Measurements from ENCODE around the gene KIAA1549. TPM values are rescaled to one million over a fixed set of nuclear protein-coding genes. Genes with fewer than 3 reads are reported as not detected.

KIAA1549 gene
- total RNA-seq, 1 experiment from 2014 or later = 19.9 TPM

- Histone ChIP-seq H3K4me1 (0 out of 2 replicates have a peak, but pooled peaks cover 5% of the 10 kb centered on the region), H3K9me3 (no peaks in the 10 kb centered on the region), H3K36me3 (ENCODE audit: control insufficient read depth, insufficient read depth, low read length) (no peaks in the 10 kb centered on the region; the same call in 1 of the 2 replicates), H3K4me3 (ENCODE audit: low read depth, low read length) (no peak overlapping the region), H3K27me3 (replicated peaks; ENCODE audit: control insufficient read depth, insufficient read depth, low read length) (no peaks in the 10 kb centered on the region)
- no peak for DNase-seq
- Mint-ChIP-seq H3K4me3 (ENCODE audit: unreplicated experiment) (no peak overlapping the region), H3K9me3 (ENCODE audit: unreplicated experiment) (no peaks in the 10 kb centered on the region), H3K36me3 (ENCODE audit: insufficient read depth, unreplicated experiment) (peaks cover 43% of the 10 kb centered on the region), H3K27ac (ENCODE audit: unreplicated experiment) (no peak overlapping the region), H3K27me3 (ENCODE audit: insufficient read depth, unreplicated experiment) (no peaks in the 10 kb centered on the region), H3K4me1 (ENCODE audit: low read depth, unreplicated experiment) (no peaks in the 10 kb centered on the region)
- CTCF ChIA-PET = no interaction called here
- intact Hi-C loops (cut with micrococcal nuclease; ENCODE audit: unreplicated experiment) = no loop called here
- TF ChIP-seq CTCF (IDR thresholded peaks at IDR 0.05; ENCODE audit: insufficient read depth in 1 of 2, low read depth in 1 of 2, low read length in 1 of 2, severe bottlenecking in 1 of 2, unreplicated experiment in 1 of 2) = no peak
- POLR2A ChIA-PET = no interaction called here
- BruUV-seq (replicated peaks) = no TSS peak
Observed at GRCh38 chr7:138871065-138871813, 110.0 kb downstream of the KIAA1549 start.

- Mint-ChIP-seq H3K4me1 (ENCODE audit: low read depth, unreplicated experiment) (no peaks in the 10 kb centered on the region), H3K4me3 (ENCODE audit: unreplicated experiment) (no peak overlapping the region), H3K27ac (ENCODE audit: unreplicated experiment) (no peak overlapping the region), H3K9me3 (ENCODE audit: unreplicated experiment) (no peaks in the 10 kb centered on the region), H3K27me3 (ENCODE audit: insufficient read depth, unreplicated experiment) (no peaks in the 10 kb centered on the region), H3K36me3 (ENCODE audit: insufficient read depth, unreplicated experiment) (peaks cover 33% of the 10 kb centered on the region)
- DNase-seq = no peak
- Histone ChIP-seq H3K4me1 (0 out of 2 replicates have a peak, but pooled peaks cover 5% of the 10 kb centered on the region), H3K27me3 (replicated peaks; ENCODE audit: control insufficient read depth, insufficient read depth, low read length) (no peaks in the 10 kb centered on the region), H3K36me3 (ENCODE audit: control insufficient read depth, insufficient read depth, low read length) (no peaks in the 10 kb centered on the region; the same call in 1 of the 2 replicates), H3K9me3 (no peaks in the 10 kb centered on the region), H3K4me3 (ENCODE audit: low read depth, low read length) (no peak overlapping the region)
- CTCF ChIA-PET = no interaction called here
- intact Hi-C loops (cut with micrococcal nuclease; ENCODE audit: unreplicated experiment) = no loop called here
- TF ChIP-seq CTCF (IDR thresholded peaks at IDR 0.05; ENCODE audit: insufficient read depth in 1 of 2, low read depth in 1 of 2, low read length in 1 of 2, severe bottlenecking in 1 of 2, unreplicated experiment in 1 of 2) = no peak
- POLR2A ChIA-PET = no interaction called here
- BruUV-seq (replicated peaks) = no TSS peak
Observed at GRCh38 chr7:138869353-138869752, 111.8 kb downstream of the KIAA1549 start.

DNA sequence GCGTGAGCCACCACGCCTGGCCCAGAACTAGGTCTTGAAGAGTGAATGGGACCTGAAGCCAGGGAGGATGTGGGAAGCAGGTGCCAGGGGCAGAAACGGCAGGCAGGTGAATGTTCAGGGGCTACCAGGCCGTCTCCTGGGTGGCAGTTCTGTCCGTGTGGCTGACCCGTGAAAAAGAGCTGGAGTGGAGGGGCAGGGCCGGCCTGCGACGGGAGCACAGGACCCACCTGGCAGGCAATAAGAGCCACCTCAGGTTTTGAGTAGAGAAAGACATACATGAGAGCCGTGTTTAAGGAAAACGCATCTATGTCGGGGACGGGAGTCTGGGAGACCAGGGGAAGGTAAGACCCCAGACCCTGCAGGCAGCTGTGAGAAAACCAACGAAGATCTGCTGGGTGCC, 112.5 kb downstream of the KIAA1549 start:
- H3K36me3 Mint-ChIP-seq (ENCODE audit: insufficient read depth, unreplicated experiment) = peaks cover 30% of the 10 kb centered on the region
- CTCF ChIA-PET = no interaction called here
- POLR2A ChIA-PET = no interaction called here

More for the DNA sequence above, 112.5 kb downstream of the KIAA1549 start:
- no peaks in the 10 kb centered on the region; the same call in 1 of the 2 replicates for H3K36me3 ChIP-seq (ENCODE audit: control insufficient read depth, insufficient read depth, low read length)
- H3K27me3 Mint-ChIP-seq (ENCODE audit: insufficient read depth, unreplicated experiment) = no peaks in the 10 kb centered on the region
- no peak overlapping the region for H3K27ac Mint-ChIP-seq (ENCODE audit: unreplicated experiment)
- H3K9me3 ChIP-seq = no peaks in the 10 kb centered on the region
- no peak overlapping the region for H3K4me3 ChIP-seq (ENCODE audit: low read depth, low read length)
- 0 out of 2 replicates have a peak, but pooled peaks cover 5% of the 10 kb centered on the region for H3K4me1 ChIP-seq
- intact Hi-C loops (cut with micrococcal nuclease; ENCODE audit: unreplicated experiment) = no loop called here
- no peak overlapping the region for H3K4me3 Mint-ChIP-seq (ENCODE audit: unreplicated experiment)
- no peaks in the 10 kb centered on the region for H3K4me1 Mint-ChIP-seq (ENCODE audit: low read depth, unreplicated experiment)
- no TSS peak for BruUV-seq (replicated peaks)
- no peaks in the 10 kb centered on the region for H3K27me3 ChIP-seq (replicated peaks; ENCODE audit: control insufficient read depth, insufficient read depth, low read length)
- no peaks in the 10 kb centered on the region for H3K9me3 Mint-ChIP-seq (ENCODE audit: unreplicated experiment)
- no peak for DNase-seq
- no peak for TF ChIP-seq CTCF (IDR thresholded peaks at IDR 0.05; ENCODE audit: insufficient read depth in 1 of 2, low read depth in 1 of 2, low read length in 1 of 2, severe bottlenecking in 1 of 2, unreplicated experiment in 1 of 2)

Measured in Caco-2 (cell line).